CD4-positive, alpha-beta memory T cell (primary cell): Measurements from ENCODE around the gene ERP44. TPM values are rescaled to one million over a fixed set of nuclear protein-coding genes. Genes with fewer than 3 reads are reported as not detected.

Experiments used
- CTCF ChIA-PET: fragments of 350-600 bp; sonication (Branson Sonifier 250); formaldehyde crosslinking; loops from one replicate; lab custom pipeline; 2021; ENCODE audit warnings: inconsistent platforms; ENCODE audit not compliant: partially characterized antibody; lab: Charles Lee
- POLR2A ChIA-PET: fragments of 350-600 bp; sonication (Branson Sonifier 250); formaldehyde crosslinking; loops from one replicate; lab custom pipeline; 2021; ENCODE audit not compliant: partially characterized antibody; lab: Charles Lee
- DNase-seq, 5 donors: peaks; one replicate each; pipeline versions ENCODE4 v3.0.0 to v3.0.0-alpha.2; 2020 to 2022; ENCODE audit warnings: mixed read lengths in 1 of 5
- H3K27ac ChIP-seq: one replicate; pipeline ENCODE4 v1.7.0; 2013; ENCODE audit warnings: low read depth, low read length
- H3K27me3 ChIP-seq: 2 replicates; pipeline ENCODE4 v1.7.0; 2013; ENCODE audit warnings: mild to moderate bottlenecking, low read length, moderate library complexity; ENCODE audit not compliant: insufficient read depth
- H3K36me3 ChIP-seq: 2 replicates; pipeline ENCODE4 v1.7.0; 2013; ENCODE audit warnings: mild to moderate bottlenecking, low read length, moderate library complexity; ENCODE audit not compliant: insufficient read depth
- H3K4me1 ChIP-seq: 2 replicates; pipeline ENCODE4 v1.7.0; 2013; ENCODE audit warnings: mild to moderate bottlenecking, low read length, moderate library complexity; ENCODE audit not compliant: insufficient read depth
- H3K4me3 ChIP-seq, 2 donors: one replicate each; pipeline ENCODE4 v1.7.0; 2013; ENCODE audit warnings: low read length in 2 of 2, mild to moderate bottlenecking in 1 of 2
- H3K9me3 ChIP-seq, 2 donors: one replicate each; pipeline ENCODE4 v1.7.0; 2013; ENCODE audit warnings: low read length in 2 of 2, control low read depth in 1 of 2; ENCODE audit not compliant: control insufficient read depth in 1 of 2
- H3K27ac Mint-ChIP-seq, 7 donors: one replicate each; pipeline ENCODE4 v1.8.0; 2020 to 2021; ENCODE audit warnings: mixed read lengths in 7 of 7, mild to moderate bottlenecking in 6 of 7, inconsistent platforms in 3 of 7, moderate library complexity in 3 of 7
- H3K27me3 Mint-ChIP-seq, 2 donors: one replicate each; pipeline ENCODE4 v1.8.0; 2020 to 2021; ENCODE audit warnings: mixed read lengths in 2 of 2
- H3K36me3 Mint-ChIP-seq, 2 donors: one replicate each; pipeline ENCODE4 v1.8.0; 2020 to 2021; ENCODE audit warnings: mixed read lengths in 2 of 2, inconsistent platforms in 1 of 2, mild to moderate bottlenecking in 1 of 2
- H3K4me1 Mint-ChIP-seq, 4 donors: one replicate each; pipeline ENCODE4 v1.8.0; 2020 to 2021; ENCODE audit warnings: mixed read lengths in 4 of 4, mild to moderate bottlenecking in 1 of 4
- H3K4me3 Mint-ChIP-seq, 8 donors: one replicate each; pipeline ENCODE4 v1.8.0; 2020 to 2021; ENCODE audit warnings: mixed read lengths in 8 of 8, mild to moderate bottlenecking in 7 of 8, moderate library complexity in 6 of 8, inconsistent platforms in 3 of 8
- H3K9me3 Mint-ChIP-seq, 8 donors: one replicate each; pipeline ENCODE4 v1.8.0; 2020 to 2021; ENCODE audit warnings: mixed read lengths in 8 of 8, mild to moderate bottlenecking in 5 of 8, inconsistent platforms in 3 of 8, moderate library complexity in 1 of 8
- intact Hi-C: fragments of 100-400 bp; cut with micrococcal nuclease; formaldehyde crosslinking; loops from one replicate; pipeline ENCODE4 v1.15.1; 2023
- polyA plus RNA-seq, 2 donors: library from polyadenylated mRNA; unstranded; fragments of 300-500 nt; fragmentation: Illumina TruSeq; gene quantifications; one replicate each; pipeline ENCODE4 v1.2.3, GENCODE V29; 2021
- total RNA-seq, 2 experiments: library from RNA; stranded (reverse); gene quantifications; one replicate each; pipeline ENCODE4 v1.2.3, GENCODE V29; 2021

ERP44 gene
- total and polyA plus RNA-seq, 4 experiments from 2014 or later = 16.5 to 44.7 (median 26.3) TPM

- H3K36me3 Mint-ChIP-seq = peaks cover 48 to 58% of the 10 kb centered on the region in 2 donors
- Histone ChIP-seq H3K27me3 (no peaks in the 10 kb centered on the region), H3K36me3 (no peaks in the 10 kb centered on the region), H3K4me1 (peaks cover 29% of the 10 kb centered on the region), H3K27ac (no peak overlapping the region), H3K4me3 (no peak overlapping the region), H3K9me3 (no peaks in the 10 kb centered on the region)
- H3K4me3 Mint-ChIP-seq = peak overlapping the region in 3 of 8 donors; percentile 9 to 40 (median 39)
- peaks cover 33 to 50% (median 43%) of the 10 kb centered on the region in 4 donors for H3K4me1 Mint-ChIP-seq
- DNase-seq = no peak
- intact Hi-C loops = no loop called here
- ChIA-PET POLR2A (no interaction called here), CTCF (no interaction called here)
- H3K9me3 Mint-ChIP-seq = peaks cover 0 to 7% (median 4%) of the 10 kb centered on the region in 8 donors
- H3K27me3 Mint-ChIP-seq = no peaks in the 10 kb centered on the region
- peak overlapping the region in 2 of 7 donors; percentile 25 to 61 for H3K27ac Mint-ChIP-seq
These were observed 64.8 kb downstream of the ERP44 start for GRCh38 chr9:100033877-100034551.

DNA sequence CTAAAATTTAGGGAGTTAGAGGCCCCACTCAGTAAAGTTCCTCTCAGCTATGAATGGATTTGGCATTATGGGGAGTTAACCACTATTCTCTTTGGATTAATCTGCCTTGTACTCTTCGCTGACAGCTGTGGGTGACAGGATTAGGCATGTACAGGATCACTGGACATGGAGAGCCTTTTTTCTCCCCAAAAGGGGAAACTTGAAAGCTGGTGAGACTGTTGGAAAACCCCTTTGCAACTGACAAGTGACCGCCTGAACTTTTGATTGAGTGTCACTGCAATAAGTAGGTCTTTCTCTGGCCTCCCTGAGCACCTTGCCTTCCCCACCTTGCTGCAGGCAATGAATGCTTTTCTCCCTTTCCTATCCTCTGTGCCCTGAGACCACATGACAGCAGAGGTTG lies 68.3 kb downstream of the ERP44 start:
- H3K4me3 Mint-ChIP-seq = no peak overlapping the region
- no peak overlapping the region for H3K27ac ChIP-seq
- intact Hi-C loops = no loop called here
- no peaks in the 10 kb centered on the region for H3K27me3 ChIP-seq
- peaks cover 12% of the 10 kb centered on the region for H3K4me1 ChIP-seq
- H3K36me3 Mint-ChIP-seq = peaks cover 26 to 36% of the 10 kb centered on the region in 2 donors
- no peaks in the 10 kb centered on the region for H3K9me3 ChIP-seq
- ChIA-PET POLR2A (no interaction called here), CTCF (interaction anchor here (1.0 kb wide), 1 partner anchor 293 kb away, joined by 3 read pairs; no protein-coding TSS in a partner anchor)
- no peaks in the 10 kb centered on the region for H3K9me3 Mint-ChIP-seq
- H3K4me1 Mint-ChIP-seq = peaks cover 20 to 24% (median 22%) of the 10 kb centered on the region in 4 donors
- H3K4me3 ChIP-seq = no peak overlapping the region
- H3K36me3 ChIP-seq = no peaks in the 10 kb centered on the region
- H3K27me3 Mint-ChIP-seq = no peaks in the 10 kb centered on the region
- peak overlapping the region in 4 of 7 donors; percentile 22 to 60 (median 54) for H3K27ac Mint-ChIP-seq
- DNase-seq = no peak

DNA sequence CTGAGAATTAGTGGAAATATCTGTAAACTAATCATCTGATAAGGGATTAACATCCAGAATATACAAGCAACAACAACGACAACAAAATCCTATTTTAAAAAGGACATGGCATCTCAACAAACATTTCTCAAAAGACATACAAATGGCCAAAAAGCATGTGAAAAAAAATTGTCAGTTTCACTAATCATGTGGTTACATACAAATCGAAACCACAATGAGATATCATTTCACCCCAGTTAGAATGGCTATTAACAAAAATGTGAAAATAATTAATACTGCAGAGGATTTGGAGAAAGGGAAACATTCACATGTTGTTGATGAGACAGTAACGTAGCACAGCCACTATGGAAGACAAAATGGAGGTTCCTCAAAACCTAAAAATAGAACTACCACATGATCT lies 69.5 kb downstream of the ERP44 start:
- H3K4me1 Mint-ChIP-seq = peaks cover 11 to 13% (median 12%) of the 10 kb centered on the region in 4 donors
- DNase-seq = no peak
- no peak overlapping the region for H3K4me3 Mint-ChIP-seq
- intact Hi-C loops = loop anchor here (5.0 kb wide), 1 partner anchor 207 kb away; the partner anchor contains the start of gene NR4A3
- H3K4me1 ChIP-seq = peaks cover 4% of the 10 kb centered on the region
- peaks cover 4% of the 10 kb centered on the region for H3K36me3 ChIP-seq
- peaks cover 0 to 7% (median 0%) of the 10 kb centered on the region in 8 donors for H3K9me3 Mint-ChIP-seq
- H3K27ac ChIP-seq = no peak overlapping the region
- H3K36me3 Mint-ChIP-seq = peaks cover 28 to 45% of the 10 kb centered on the region in 2 donors
- H3K27ac Mint-ChIP-seq = no peak overlapping the region
- H3K9me3 ChIP-seq = no peaks in the 10 kb centered on the region
- no peak overlapping the region for H3K4me3 ChIP-seq
- ChIA-PET POLR2A (no interaction called here), CTCF (interaction anchor here (0.9 kb wide), 1 partner anchor 181 kb away, joined by 3 read pairs; no protein-coding TSS in a partner anchor)
- no peaks in the 10 kb centered on the region for H3K27me3 Mint-ChIP-seq
- H3K27me3 ChIP-seq = no peaks in the 10 kb centered on the region

DNA sequence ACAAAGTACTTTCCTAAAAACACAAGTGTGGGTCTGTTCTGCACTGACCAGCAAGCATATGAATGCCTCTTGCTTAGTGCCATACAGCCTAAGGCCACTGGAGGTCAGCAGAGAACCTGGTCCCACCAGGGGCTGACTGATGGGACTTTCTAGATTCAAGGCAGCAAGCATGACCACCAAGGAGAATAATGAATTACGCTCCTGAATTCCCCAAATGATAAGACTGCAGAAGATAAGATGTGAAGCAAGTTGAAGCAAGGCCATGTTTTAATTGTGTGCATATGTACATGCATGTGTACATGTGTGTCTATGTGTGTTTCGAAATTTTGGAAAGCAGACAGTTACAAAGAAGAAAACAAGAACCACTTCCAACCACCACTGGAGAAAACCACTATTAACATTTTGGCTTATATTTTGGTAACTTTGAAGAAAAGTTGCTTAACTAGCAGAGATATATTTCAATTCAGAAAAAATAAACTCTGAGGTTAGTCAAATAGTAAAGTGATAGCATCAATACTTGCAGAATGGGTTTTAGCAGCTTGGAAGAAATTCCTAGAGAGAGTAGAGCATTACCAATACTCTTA lies 70.5 kb downstream of the ERP44 start:
- Histone ChIP-seq H3K4me1 (no peaks in the 10 kb centered on the region), H3K27me3 (no peaks in the 10 kb centered on the region), H3K36me3 (peaks cover 4% of the 10 kb centered on the region), H3K4me3 (no peak overlapping the region), H3K27ac (no peak overlapping the region), H3K9me3 (no peaks in the 10 kb centered on the region)
- DNase-seq = peak; percentile 47 to 67 (median 58)
- Mint-ChIP-seq H3K4me3 (no peak overlapping the region), H3K36me3 (peaks cover 26 to 38% of the 10 kb centered on the region in 2 donors), H3K27ac (peak overlapping the region in 1 of 7 donors; percentile 57), H3K27me3 (no peaks in the 10 kb centered on the region), H3K4me1 (peaks cover 5 to 11% (median 7%) of the 10 kb centered on the region in 4 donors), H3K9me3 (peaks cover 0 to 7% (median 0%) of the 10 kb centered on the region in 8 donors)
- intact Hi-C loops = loop anchor here (1.0 to 5.0 kb wide), 3 partner anchors 206 to 410 kb away; partner anchors contain the start of gene NR4A3
- CTCF ChIA-PET = interaction anchor here (0.7 to 2.3 kb wide), 10 partner anchors 11 to 843 kb away, joined by 3 to 15 read pairs (median 3); no protein-coding TSS in a partner anchor
- POLR2A ChIA-PET = no interaction called here

- Histone ChIP-seq H3K4me3 (no peak overlapping the region), H3K27ac (no peak overlapping the region), H3K9me3 (no peaks in the 10 kb centered on the region), H3K27me3 (no peaks in the 10 kb centered on the region), H3K4me1 (no peaks in the 10 kb centered on the region), H3K36me3 (peaks cover 4% of the 10 kb centered on the region)
- Mint-ChIP-seq H3K27ac (no peak overlapping the region), H3K27me3 (no peaks in the 10 kb centered on the region), H3K4me1 (peaks cover 5 to 11% (median 7%) of the 10 kb centered on the region in 4 donors), H3K9me3 (peaks cover 0 to 7% (median 0%) of the 10 kb centered on the region in 8 donors), H3K36me3 (peaks cover 25 to 35% of the 10 kb centered on the region in 2 donors), H3K4me3 (no peak overlapping the region)
- no peak for DNase-seq
- intact Hi-C loops = loop anchor here (5.0 kb wide), 1 partner anchor 205 kb away; the partner anchor contains the start of gene NR4A3
- CTCF ChIA-PET = interaction anchor here (0.7 to 2.3 kb wide), 13 partner anchors 10 to 843 kb away, joined by 3 to 15 read pairs (median 3); no protein-coding TSS in a partner anchor
- POLR2A ChIA-PET = no interaction called here
These were observed 71.3 kb downstream of the ERP44 start for GRCh38 chr9:100027543-100027942.

GRCh38 chr9:100021931-100022330 lies 76.9 kb downstream of the ERP44 start:
- Histone ChIP-seq H3K4me3 (no peak overlapping the region), H3K27me3 (no peaks in the 10 kb centered on the region), H3K27ac (no peak overlapping the region), H3K36me3 (peaks cover 14% of the 10 kb centered on the region), H3K4me1 (no peaks in the 10 kb centered on the region), H3K9me3 (no peaks in the 10 kb centered on the region)
- intact Hi-C loops = no loop called here
- ChIA-PET CTCF (interaction anchor here (1.5 kb wide), 1 partner anchor 10 kb away, joined by 3 read pairs; no protein-coding TSS in a partner anchor), POLR2A (no interaction called here)
- peaks cover 0 to 7% (median 0%) of the 10 kb centered on the region in 8 donors for H3K9me3 Mint-ChIP-seq
- peaks cover 0 to 6% (median under 1%) of the 10 kb centered on the region in 4 donors for H3K4me1 Mint-ChIP-seq
- no peaks in the 10 kb centered on the region for H3K27me3 Mint-ChIP-seq
- no peak overlapping the region for H3K4me3 Mint-ChIP-seq
- DNase-seq = no peak
- no peak overlapping the region for H3K27ac Mint-ChIP-seq
- peaks cover 56 to 68% of the 10 kb centered on the region in 2 donors for H3K36me3 Mint-ChIP-seq
